K562 (cell line): ENCODE measurements around the gene FAAP24. TPM values are rescaled to one million over a fixed set of nuclear protein-coding genes. Genes with fewer than 3 reads are reported as not detected.
A peak's percentile ranks its signal among the peaks of the same experiment; 100 is the strongest.

Source experiments
- ETV6 ChIP-seq, 3 experiments: fragments of 150-350 bp in 1 of 3; sonication (generic) in 1 of 3; formaldehyde crosslinking in 1 of 3; IDR thresholded peaks; 2 replicates each; pipeline versions ENCODE4 v1.6.1 to v1.8.0; 2014 to 2022; ENCODE audit warnings: borderline replicate concordance in 2 of 3, low read depth in 2 of 3, antibody characterized with exemption in 1 of 3, low read length in 1 of 3, mild to moderate bottlenecking in 1 of 3, missing genetic modification reagents in 1 of 3
- FOSL1 ChIP-seq: fragments of 200-800 bp; sonication (Bioruptor generic); conservative IDR thresholded peaks from 2 replicates; pipeline ENCODE4 v1.6.1; 2016; ENCODE audit warnings: missing genetic modification characterization, missing compliant biosample characterization
- GABPB1 ChIP-seq: sonication (generic); formaldehyde crosslinking; IDR thresholded peaks from 2 replicates; pipeline ENCODE4 v1.8.0; 2022; ENCODE audit warnings: mild to moderate bottlenecking, missing genetic modification reagents
- HDAC3 ChIP-seq: fragments of 450-650 bp; IDR thresholded peaks from 2 replicates; pipeline ENCODE4 v1.6.1; 2018; ENCODE audit warnings: borderline replicate concordance, mild to moderate bottlenecking, moderate library complexity; ENCODE audit not compliant: partially characterized antibody
- HIVEP1 ChIP-seq: fragments of 250-450 bp; sonication (Bioruptor Pico); IDR thresholded peaks from 2 replicates; pipeline ENCODE4 v1.4.0; 2020; ENCODE audit warnings: mild to moderate bottlenecking
- HMGN3 ChIP-seq: IDR thresholded peaks from 2 replicates; pipeline ENCODE4 v1.6.1; 2011; ENCODE audit warnings: borderline replicate concordance, low read depth, mild to moderate bottlenecking, mixed read lengths, low read length; ENCODE audit not compliant: insufficient read length; ENCODE audit errors: extremely low read depth
- TAF15 ChIP-seq: fragments of 200-400 bp; formaldehyde crosslinking; IDR thresholded peaks from 2 replicates; pipeline ENCODE4 v1.6.1; 2017; ENCODE audit warnings: mild to moderate bottlenecking, low read depth, low read length, moderate library complexity
- ZFX ChIP-seq: sonication (generic); formaldehyde crosslinking; IDR thresholded peaks from 2 replicates; pipeline ENCODE4 v1.8.0; 2022; ENCODE audit warnings: mild to moderate bottlenecking, missing genetic modification reagents, moderate library complexity
- ZNF12 ChIP-seq: sonication (generic); formaldehyde crosslinking; IDR thresholded peaks from 2 replicates; pipeline ENCODE4 v1.4.0; 2020; ENCODE audit warnings: mild to moderate bottlenecking, missing genetic modification reagents
- ZNF239 ChIP-seq: fragments of 250-450 bp; sonication (Bioruptor Pico); IDR thresholded peaks from 2 replicates; pipeline ENCODE4 v1.4.0; 2020; ENCODE audit warnings: mild to moderate bottlenecking
- ZNF253 ChIP-seq: fragments of 250-450 bp; sonication (Bioruptor Pico); conservative IDR thresholded peaks from 2 replicates; pipeline ENCODE4 v1.6.1; 2021; ENCODE audit warnings: mild to moderate bottlenecking
- ZNF717 ChIP-seq: fragments of 250-450 bp; sonication (Bioruptor Pico); IDR thresholded peaks from 2 replicates; pipeline ENCODE4 v1.5.0; 2021
- ZNF76 ChIP-seq: fragments of 250-450 bp; sonication (Bioruptor Pico); IDR thresholded peaks from 2 replicates; pipeline ENCODE4 v1.4.0; 2020; ENCODE audit warnings: mild to moderate bottlenecking, moderate library complexity, borderline replicate concordance
- ZNF830 ChIP-seq: fragments of 250-450 bp; sonication (Bioruptor Pico); IDR thresholded peaks from 2 replicates; pipeline ENCODE4 v1.5.0; 2021; ENCODE audit warnings: mild to moderate bottlenecking
- polyA plus RNA-seq, 8 experiments: library from polyadenylated mRNA; depleted of rRNA in 4 of 8; stranded (reverse) in 5 of 8; unstranded in 3 of 8; fragments of >200 nt; fragmentation: Nextera tagmentation in 2 of 8; fragmentation: Illumina TruSeq in 1 of 8; extraction: Ambion mirVana in 2 of 8; extraction: Trizol in 1 of 8; gene quantifications; 2 replicates each; pipeline versions ENCODE4 v1.2.1 to v1.2.3, GENCODE V29; 2011 to 2014; ENCODE audit warnings: inconsistent platforms in 1 of 8, missing spikeins in 1 of 8
- total RNA-seq, 7 experiments: library from RNA; depleted of rRNA in 6 of 7; stranded (reverse); fragments of >200 nt in 6 of 7; fragmentation: Illumina TruSeq in 2 of 7; extraction: Trizol in 2 of 7; gene quantifications; 2 replicates each; pipeline versions ENCODE4 v1.2.1 to v1.2.3, GENCODE V29; 2011 to 2021; ENCODE audit warnings: low replicate concordance in 1 of 7
- TF ChIP-seq, protein P1 (sequence below): fragments of 250-450 bp; sonication (Bioruptor Pico); IDR thresholded peaks from 2 replicates; pipeline ENCODE4 v1.4.0; 2020; ENCODE audit warnings: mild to moderate bottlenecking, moderate library complexity
- TF ChIP-seq, protein P2 (sequence below): fragments of 250-450 bp; sonication (Bioruptor Pico); IDR thresholded peaks from 2 replicates; pipeline ENCODE4 v1.9.0; 2021; ENCODE audit warnings: mild to moderate bottlenecking, inconsistent platforms
- TF ChIP-seq, protein P3 (sequence below): IDR thresholded peaks from 2 replicates; pipeline ENCODE4 v1.6.1; 2012; ENCODE audit warnings: low read depth, low read length, improper control_type of control experiment, borderline replicate concordance
- TF ChIP-seq, protein P4 (sequence below): fragments of 450-650 bp; formaldehyde crosslinking; conservative IDR thresholded peaks from 2 replicates; pipeline ENCODE4 v1.4.0; 2022; ENCODE audit warnings: mild to moderate bottlenecking, missing genetic modification characterization

FAAP24 gene
- total and polyA plus RNA-seq, 9 of the 15 experiments (the other 6 are each of a cell fraction or from before 2014, with no cell fraction given): 4.6 to 21.6 (median 8.2) TPM

DNA sequence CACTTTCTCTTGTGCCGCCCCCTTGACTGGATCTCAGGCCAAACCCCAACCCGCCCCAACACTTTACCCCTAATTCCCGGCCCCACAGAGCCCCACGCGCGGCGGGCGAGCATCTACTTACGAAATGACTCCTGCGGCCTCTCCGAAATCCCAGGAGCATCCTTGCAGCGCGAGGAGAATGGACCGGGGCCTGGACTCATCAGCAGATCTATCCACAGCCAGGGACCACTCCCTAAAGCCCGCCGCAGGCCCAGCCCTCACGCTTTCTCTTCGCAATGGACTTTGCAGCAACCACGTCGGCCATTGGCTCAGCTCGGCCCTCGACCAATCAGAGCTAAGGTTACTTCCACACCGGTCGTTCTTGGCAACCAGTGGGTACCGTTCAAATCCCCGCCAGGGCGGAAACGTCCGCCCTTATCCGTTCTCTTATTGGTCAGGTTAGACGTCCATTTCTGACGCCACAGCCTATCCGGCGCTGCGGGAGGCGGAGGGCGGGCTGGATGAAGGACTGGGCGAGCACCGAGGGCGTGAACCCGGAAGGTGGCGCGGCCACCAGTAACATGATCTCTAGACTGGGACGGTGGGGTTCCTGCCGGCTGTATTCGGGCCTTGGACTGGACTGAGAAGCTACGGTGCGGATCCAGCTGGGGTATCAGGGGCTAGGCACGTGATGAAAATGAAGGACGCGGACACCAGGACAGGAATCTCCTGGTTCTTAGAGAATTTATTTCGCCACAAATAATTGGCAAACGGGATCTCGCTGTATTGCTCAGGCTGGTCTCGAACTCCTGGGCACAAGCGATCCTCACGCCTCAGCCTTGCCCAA, at the start of gene FAAP24, which contains the start of gene CEP89 (continued):
- TF ChIP-seq, protein P1, sequence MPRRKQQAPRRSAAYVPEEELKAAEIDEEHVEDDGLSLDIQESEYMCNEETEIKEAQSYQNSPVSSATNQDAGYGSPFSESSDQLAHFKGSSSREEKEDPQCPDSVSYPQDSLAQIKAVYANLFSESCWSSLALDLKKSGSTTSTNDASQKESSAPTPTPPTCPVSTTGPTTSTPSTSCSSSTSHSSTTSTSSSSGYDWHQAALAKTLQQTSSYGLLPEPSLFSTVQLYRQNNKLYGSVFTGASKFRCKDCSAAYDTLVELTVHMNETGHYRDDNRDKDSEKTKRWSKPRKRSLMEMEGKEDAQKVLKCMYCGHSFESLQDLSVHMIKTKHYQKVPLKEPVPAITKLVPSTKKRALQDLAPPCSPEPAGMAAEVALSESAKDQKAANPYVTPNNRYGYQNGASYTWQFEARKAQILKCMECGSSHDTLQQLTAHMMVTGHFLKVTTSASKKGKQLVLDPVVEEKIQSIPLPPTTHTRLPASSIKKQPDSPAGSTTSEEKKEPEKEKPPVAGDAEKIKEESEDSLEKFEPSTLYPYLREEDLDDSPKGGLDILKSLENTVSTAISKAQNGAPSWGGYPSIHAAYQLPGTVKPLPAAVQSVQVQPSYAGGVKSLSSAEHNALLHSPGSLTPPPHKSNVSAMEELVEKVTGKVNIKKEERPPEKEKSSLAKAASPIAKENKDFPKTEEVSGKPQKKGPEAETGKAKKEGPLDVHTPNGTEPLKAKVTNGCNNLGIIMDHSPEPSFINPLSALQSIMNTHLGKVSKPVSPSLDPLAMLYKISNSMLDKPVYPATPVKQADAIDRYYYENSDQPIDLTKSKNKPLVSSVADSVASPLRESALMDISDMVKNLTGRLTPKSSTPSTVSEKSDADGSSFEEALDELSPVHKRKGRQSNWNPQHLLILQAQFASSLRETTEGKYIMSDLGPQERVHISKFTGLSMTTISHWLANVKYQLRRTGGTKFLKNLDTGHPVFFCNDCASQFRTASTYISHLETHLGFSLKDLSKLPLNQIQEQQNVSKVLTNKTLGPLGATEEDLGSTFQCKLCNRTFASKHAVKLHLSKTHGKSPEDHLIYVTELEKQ: no peak
- TF ChIP-seq ETV6 (IDR thresholded peaks at IDR 0.05; ENCODE audit: borderline replicate concordance in 1 of 2, low read depth in 2 of 2, low read length in 1 of 2): no peak
- TF ChIP-seq ETV6 (CRISPR knock-in tag; IDR thresholded peaks at IDR 0.05; ENCODE audit: borderline replicate concordance): no peak
- TF ChIP-seq, protein P2, sequence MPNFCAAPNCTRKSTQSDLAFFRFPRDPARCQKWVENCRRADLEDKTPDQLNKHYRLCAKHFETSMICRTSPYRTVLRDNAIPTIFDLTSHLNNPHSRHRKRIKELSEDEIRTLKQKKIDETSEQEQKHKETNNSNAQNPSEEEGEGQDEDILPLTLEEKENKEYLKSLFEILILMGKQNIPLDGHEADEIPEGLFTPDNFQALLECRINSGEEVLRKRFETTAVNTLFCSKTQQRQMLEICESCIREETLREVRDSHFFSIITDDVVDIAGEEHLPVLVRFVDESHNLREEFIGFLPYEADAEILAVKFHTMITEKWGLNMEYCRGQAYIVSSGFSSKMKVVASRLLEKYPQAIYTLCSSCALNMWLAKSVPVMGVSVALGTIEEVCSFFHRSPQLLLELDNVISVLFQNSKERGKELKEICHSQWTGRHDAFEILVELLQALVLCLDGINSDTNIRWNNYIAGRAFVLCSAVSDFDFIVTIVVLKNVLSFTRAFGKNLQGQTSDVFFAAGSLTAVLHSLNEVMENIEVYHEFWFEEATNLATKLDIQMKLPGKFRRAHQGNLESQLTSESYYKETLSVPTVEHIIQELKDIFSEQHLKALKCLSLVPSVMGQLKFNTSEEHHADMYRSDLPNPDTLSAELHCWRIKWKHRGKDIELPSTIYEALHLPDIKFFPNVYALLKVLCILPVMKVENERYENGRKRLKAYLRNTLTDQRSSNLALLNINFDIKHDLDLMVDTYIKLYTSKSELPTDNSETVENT (CRISPR knock-in tag): no peak
- TF ChIP-seq ZNF76: no peak
- TF ChIP-seq FOSL1 (tag): no peak
- no peak for TF ChIP-seq ZNF12
- TF ChIP-seq ZFX: peak; percentile 74
- no peak for TF ChIP-seq HIVEP1 (CRISPR knock-in tag)
- no peak for TF ChIP-seq ZNF239
- TF ChIP-seq, protein P3, sequence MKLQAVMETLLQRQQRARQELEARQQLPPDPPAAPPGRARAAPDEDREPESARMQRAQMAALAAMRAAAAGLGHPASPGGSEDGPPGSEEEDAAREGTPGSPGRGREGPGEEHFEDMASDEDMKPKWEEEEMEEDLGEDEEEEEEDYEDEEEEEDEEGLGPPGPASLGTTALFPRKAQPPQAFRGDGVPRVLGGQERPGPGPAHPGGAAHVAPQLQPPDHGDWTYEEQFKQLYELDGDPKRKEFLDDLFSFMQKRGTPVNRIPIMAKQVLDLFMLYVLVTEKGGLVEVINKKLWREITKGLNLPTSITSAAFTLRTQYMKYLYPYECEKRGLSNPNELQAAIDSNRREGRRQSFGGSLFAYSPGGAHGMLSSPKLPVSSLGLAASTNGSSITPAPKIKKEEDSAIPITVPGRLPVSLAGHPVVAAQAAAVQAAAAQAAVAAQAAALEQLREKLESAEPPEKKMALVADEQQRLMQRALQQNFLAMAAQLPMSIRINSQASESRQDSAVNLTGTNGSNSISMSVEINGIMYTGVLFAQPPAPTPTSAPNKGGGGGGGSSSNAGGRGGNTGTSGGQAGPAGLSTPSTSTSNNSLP: no peak; the same call in 1 of the 2 replicates
- TF ChIP-seq ZNF830 (CRISPR knock-in tag): no peak
- no peak for TF ChIP-seq TAF15
- peak; percentile 90 for TF ChIP-seq GABPB1 (CRISPR knock-in tag)
- no peak for TF ChIP-seq HDAC3
- TF ChIP-seq ZNF253 (CRISPR knock-in tag): no peak
- no peak for TF ChIP-seq HMGN3
- TF ChIP-seq, protein P4, sequence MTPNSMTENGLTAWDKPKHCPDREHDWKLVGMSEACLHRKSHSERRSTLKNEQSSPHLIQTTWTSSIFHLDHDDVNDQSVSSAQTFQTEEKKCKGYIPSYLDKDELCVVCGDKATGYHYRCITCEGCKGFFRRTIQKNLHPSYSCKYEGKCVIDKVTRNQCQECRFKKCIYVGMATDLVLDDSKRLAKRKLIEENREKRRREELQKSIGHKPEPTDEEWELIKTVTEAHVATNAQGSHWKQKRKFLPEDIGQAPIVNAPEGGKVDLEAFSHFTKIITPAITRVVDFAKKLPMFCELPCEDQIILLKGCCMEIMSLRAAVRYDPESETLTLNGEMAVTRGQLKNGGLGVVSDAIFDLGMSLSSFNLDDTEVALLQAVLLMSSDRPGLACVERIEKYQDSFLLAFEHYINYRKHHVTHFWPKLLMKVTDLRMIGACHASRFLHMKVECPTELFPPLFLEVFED (CRISPR knock-in tag): no peak
- no peak for TF ChIP-seq ZNF717 (CRISPR knock-in tag)
